ENCODE measurements around the gene AHSP.

DNA sequence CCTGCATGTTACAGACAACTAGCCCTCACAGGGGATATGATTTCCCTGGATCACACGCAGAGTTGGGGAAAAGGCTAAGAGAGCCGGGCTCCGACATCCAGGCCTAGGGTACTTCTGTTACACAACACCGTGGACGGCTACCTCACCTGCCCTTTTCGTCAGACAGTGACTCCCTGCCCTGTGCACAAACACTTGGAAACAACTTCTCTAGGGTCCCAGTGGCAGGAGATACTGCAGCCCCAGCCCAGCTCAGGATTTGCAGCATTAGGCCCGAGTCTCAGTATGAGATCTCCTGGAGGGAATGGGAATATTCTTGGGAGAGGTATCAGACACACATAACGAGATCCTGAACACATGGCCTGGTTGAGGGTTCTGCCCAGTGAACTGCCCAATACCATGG is 27.8 kb upstream of the AHSP start:
- no peak for TF ChIP-seq POLR2A (IDR thresholded peaks at IDR 0.05)
- TF ChIP-seq, protein P1, sequence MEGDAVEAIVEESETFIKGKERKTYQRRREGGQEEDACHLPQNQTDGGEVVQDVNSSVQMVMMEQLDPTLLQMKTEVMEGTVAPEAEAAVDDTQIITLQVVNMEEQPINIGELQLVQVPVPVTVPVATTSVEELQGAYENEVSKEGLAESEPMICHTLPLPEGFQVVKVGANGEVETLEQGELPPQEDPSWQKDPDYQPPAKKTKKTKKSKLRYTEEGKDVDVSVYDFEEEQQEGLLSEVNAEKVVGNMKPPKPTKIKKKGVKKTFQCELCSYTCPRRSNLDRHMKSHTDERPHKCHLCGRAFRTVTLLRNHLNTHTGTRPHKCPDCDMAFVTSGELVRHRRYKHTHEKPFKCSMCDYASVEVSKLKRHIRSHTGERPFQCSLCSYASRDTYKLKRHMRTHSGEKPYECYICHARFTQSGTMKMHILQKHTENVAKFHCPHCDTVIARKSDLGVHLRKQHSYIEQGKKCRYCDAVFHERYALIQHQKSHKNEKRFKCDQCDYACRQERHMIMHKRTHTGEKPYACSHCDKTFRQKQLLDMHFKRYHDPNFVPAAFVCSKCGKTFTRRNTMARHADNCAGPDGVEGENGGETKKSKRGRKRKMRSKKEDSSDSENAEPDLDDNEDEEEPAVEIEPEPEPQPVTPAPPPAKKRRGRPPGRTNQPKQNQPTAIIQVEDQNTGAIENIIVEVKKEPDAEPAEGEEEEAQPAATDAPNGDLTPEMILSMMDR (IDR thresholded peaks at IDR 0.05) = no peak

Data from testis (tissue), 2 donors.